Measurements from ENCODE around the gene NTM. TPM values are rescaled to one million over a fixed set of nuclear protein-coding genes. Genes with fewer than 3 reads are reported as not detected.

NTM gene
- total and polyA plus RNA-seq, 2 of the 8 experiments (the other 6 are each of a cell fraction or from before 2014, with no cell fraction given) = 13.4 to 20.0 TPM

GRCh38 chr11:131549099-131549498, 178.7 kb downstream of the NTM start:
- Histone ChIP-seq H2BK12ac (ENCODE audit: low read depth, low read length) (no peak overlapping the region), H3K4me1 (replicated peaks in 1 of 4; ENCODE audit: control insufficient read depth in 3 of 4, insufficient read depth in 4 of 4, low read length in 3 of 4) (peaks cover 0 to 4% (median 3%) of the 10 kb centered on the region in 4 experiments; a peak in 6 of 7 replicates), H3K23ac (ENCODE audit: insufficient read length) (no peak overlapping the region), H4K5ac (ENCODE audit: insufficient read length, low read depth, low read length) (no peak overlapping the region), H3K56ac (replicated peaks; ENCODE audit: insufficient read length, low read depth, low read length) (no peak overlapping the region), H3K9me3 (ENCODE audit: insufficient read depth in 2 of 2, low read depth in 1 of 2, low read length in 1 of 2) (no peaks in the 10 kb centered on the region), H4K20me1 (replicated peaks in 1 of 2; ENCODE audit: control insufficient read depth in 1 of 2, insufficient read depth in 2 of 2, low read length in 2 of 2) (no peaks in the 10 kb centered on the region), H3K4me2 (ENCODE audit: insufficient read depth in 1 of 2, low read depth in 2 of 2, low read length in 2 of 2) (no peak overlapping the region), H2BK5ac (ENCODE audit: low read depth, low read length) (no peak overlapping the region), H2AFZ (ENCODE audit: low read length) (no peak overlapping the region), H3K79me1 (ENCODE audit: low read depth, low read length) (no peaks in the 10 kb centered on the region), H2BK120ac (replicated peaks; ENCODE audit: low read depth, low read length) (no peak overlapping the region), H4K8ac (ENCODE audit: extremely low read depth, insufficient read depth, low read length) (no peak overlapping the region), H2AK5ac (ENCODE audit: low read depth, low read length) (no peak overlapping the region), H3K79me2 (ENCODE audit: control insufficient read depth in 1 of 2, insufficient read depth in 2 of 2, low read length in 2 of 2) (no peaks in the 10 kb centered on the region), H3K27me3 (replicated peaks in 1 of 4; ENCODE audit: control insufficient read depth in 3 of 4, extremely low read depth in 1 of 4, insufficient read depth in 3 of 4, low read length in 3 of 4) (no peaks in the 10 kb centered on the region), H3K4me3 (ENCODE audit: extremely low read depth in 1 of 4, insufficient read depth in 2 of 4, low read depth in 3 of 4, low read length in 4 of 4) (no peak overlapping the region), H4K91ac (replicated peaks; ENCODE audit: insufficient read length, low read length) (no peak overlapping the region), H3K27ac (ENCODE audit: low read depth, low read length) (no peak overlapping the region), H2BK20ac (ENCODE audit: low read length) (no peak overlapping the region), H3K9ac (replicated peaks in 1 of 4; ENCODE audit: extremely low read depth in 1 of 4, low read depth in 3 of 4, low read length in 3 of 4) (no peak overlapping the region), H3K18ac (ENCODE audit: extremely low read depth, low read length) (no peak overlapping the region), H3K36me3 (ENCODE audit: control insufficient read depth in 2 of 4, insufficient read depth in 4 of 4, low read length in 3 of 4) (no peaks in the 10 kb centered on the region), H2BK15ac (ENCODE audit: low read length) (no peak overlapping the region), H3K14ac (ENCODE audit: insufficient read length) (no peak overlapping the region), H3K4ac (replicated peaks; ENCODE audit: insufficient read length, low read depth, low read length) (no peak overlapping the region), H3K23me2 (ENCODE audit: low read depth, low read length) (no peaks in the 10 kb centered on the region; the same call in 1 of the 2 replicates)
- POLR2A ChIA-PET (ENCODE audit: partially characterized antibody) = no interaction called here
- DNase-seq (ENCODE audit: low read depth in 1 of 2, low spot score in 2 of 2) (no peak), FAIRE-seq (no peak)
- TF ChIP-seq BACH1 (IDR thresholded peaks at IDR 0.05; ENCODE audit: low read length) = peak; percentile 69
- TF ChIP-seq HDAC2 (IDR thresholded peaks at IDR 0.05; ENCODE audit: borderline replicate concordance in 1 of 2, low read depth in 2 of 2, low read length in 2 of 2) = no peak
- WGBS, 2 experiments (ENCODE audit: extremely low coverage in 1 of 2, insufficient coverage in 1 of 2, insufficient read length in 1 of 2, insufficient replicate concordance in 2 of 2, low coverage in 1 of 2, low lambda C conversion rate in 2 of 2, missing lambda C conversion rate in 1 of 2) = 72% methylated on average over 2 of the region's 2 CpGs; no CpG with 5 or more reads in 1 of the 2 experiments
- CTCF ChIA-PET (ENCODE audit: partially characterized antibody) = interaction anchor here (0.6 to 4.5 kb wide), 7 partner anchors 10 to 146 kb away, joined by 3 to 24 read pairs (median 7); no protein-coding TSS in a partner anchor
